GM19468 (cell line): ENCODE measurements around the gene ZNF664.

Source experiments
- ATAC-seq: cut with Tn5 transposase; IDR thresholded peaks from one replicate; pipeline ENCODE4 v1.9.1; 2021; ENCODE audit warnings: mild to moderate bottlenecking, moderate library complexity, moderate number of reproducible peaks; ENCODE audit not compliant: unreplicated experiment; ENCODE audit errors: extremely low read depth

ZNF664 gene

DNA sequence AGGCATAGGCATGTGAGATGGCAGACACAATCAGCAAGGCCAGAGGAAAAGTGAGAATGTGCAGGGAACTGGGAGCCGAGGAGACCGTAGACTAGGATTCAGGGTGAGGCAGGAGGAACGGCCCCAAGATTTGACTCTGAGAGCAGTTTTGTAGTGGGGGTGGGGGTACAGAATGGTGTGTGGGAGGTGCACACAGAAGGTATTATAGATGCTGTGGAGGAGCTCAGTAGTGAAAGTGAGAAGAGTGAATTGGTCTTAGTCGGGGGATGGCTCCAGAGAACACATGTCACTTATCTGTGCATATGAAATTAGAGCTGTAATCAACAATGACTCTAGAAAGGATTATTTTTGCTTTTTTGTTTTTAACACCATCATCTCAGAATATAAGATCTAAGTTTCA, 11.9 kb downstream of the ZNF664 start:
- ATAC-seq = no peak

GRCh38 chr12:123986374-123986965, 13.5 kb downstream of the ZNF664 start:
- ATAC-seq = no peak

GRCh38 chr12:123987022-123987421, 14.0 kb downstream of the ZNF664 start:
- no peak for ATAC-seq

- no peak for ATAC-seq
Measured at GRCh38 chr12:123989168-123989567, 16.2 kb downstream of the ZNF664 start.

DNA sequence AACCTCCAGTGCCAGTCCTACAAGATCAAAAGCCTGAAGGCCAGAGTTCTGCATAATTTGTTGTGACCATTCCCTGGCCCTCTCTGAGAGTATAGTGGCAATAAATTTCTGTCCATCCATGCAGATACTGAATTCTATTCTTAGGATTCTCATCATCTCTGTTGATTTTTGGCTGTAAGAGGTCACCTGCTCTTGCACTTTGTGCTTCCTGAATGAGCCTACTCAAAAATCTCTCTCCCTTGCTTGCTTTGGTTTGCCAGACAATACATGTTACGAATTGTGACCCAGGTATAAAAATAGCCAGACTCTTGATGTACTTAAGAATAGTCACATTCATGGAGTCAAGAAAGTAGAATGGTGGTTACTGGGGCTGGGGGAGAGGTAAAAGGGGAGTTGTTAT, 16.7 kb downstream of the ZNF664 start:
- ATAC-seq = no peak

DNA sequence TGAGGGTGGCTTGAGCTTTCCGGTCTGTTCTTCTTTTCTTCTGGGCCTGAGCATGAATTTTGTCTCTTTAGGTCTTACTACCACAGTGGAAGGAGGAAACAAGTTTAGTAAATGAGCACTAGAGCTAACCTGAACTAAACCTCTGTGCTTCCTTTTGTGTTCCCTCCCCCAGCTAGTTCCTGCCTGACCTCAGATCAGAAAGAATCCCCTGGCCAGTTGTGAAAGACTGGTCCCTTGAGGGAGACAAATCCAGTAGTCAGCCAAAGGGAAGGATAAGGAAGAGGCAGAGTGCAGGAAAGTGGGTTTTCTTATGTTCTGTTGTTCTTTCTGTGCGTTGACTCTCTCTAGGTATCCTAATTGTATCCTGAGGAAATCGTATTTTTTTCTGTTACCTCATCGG, 17.5 kb downstream of the ZNF664 start:
- ATAC-seq = no peak

DNA sequence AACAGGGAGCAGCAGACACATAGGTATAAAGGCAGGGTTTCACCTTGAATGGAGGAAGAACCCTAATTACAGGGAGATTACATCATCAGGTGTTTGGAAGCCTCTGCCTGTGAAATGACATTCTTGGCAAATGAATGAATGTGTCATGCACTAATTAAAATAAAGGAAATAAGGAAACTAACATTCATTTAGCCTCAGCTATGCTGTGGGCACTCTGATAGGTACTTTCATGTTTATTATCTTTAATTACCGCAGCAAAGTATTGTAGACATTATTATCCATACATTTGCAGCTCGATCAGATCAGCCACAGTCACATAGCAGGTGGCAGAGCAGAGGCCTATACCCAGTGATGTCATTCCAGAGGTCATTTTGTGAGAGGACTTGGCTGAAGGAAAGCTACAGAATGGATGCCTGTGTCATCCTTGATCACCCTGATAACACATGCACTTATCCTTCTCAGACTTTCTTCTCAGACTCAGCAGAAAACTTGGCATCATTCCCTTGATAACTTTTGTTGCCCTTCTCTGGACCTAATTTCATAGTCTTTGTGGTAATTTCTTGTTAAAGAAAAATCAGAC, 18.4 kb downstream of the ZNF664 start:
- ATAC-seq = no peak

DNA sequence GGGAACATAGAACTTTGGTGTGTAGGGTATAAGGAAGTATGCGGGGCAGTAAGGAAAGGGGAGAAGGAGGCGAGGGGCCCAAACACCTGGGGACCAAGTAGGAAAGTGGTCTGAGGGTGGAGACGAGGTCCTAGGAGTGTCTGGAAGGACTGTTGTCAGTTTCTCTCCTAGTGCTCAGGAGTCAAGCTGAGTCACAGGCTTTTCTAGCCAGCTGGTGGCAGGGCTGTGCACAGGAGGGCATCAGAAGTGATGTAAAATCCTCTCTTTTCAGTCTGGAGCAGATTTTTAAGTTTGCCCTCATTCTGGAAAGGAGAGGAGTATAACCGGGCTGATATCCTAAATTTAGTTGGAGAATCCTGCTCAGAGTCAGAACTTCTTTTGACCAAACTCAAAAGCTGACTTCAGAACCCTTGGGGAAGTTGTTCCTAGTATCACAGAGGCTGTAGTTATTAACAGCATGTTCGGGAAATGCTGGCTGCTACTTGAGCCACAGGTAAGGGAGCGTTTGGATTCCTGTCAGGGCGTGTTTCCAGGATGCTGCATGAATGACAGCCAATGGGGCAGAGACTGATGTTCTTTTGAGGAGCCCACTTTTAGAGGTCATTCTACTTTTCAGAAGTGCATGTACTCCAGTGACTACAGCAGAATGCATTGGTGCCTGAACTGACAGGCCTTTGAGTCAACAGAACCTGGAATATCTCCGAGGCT, 19.3 kb downstream of the ZNF664 start:
- ATAC-seq = no peak

DNA sequence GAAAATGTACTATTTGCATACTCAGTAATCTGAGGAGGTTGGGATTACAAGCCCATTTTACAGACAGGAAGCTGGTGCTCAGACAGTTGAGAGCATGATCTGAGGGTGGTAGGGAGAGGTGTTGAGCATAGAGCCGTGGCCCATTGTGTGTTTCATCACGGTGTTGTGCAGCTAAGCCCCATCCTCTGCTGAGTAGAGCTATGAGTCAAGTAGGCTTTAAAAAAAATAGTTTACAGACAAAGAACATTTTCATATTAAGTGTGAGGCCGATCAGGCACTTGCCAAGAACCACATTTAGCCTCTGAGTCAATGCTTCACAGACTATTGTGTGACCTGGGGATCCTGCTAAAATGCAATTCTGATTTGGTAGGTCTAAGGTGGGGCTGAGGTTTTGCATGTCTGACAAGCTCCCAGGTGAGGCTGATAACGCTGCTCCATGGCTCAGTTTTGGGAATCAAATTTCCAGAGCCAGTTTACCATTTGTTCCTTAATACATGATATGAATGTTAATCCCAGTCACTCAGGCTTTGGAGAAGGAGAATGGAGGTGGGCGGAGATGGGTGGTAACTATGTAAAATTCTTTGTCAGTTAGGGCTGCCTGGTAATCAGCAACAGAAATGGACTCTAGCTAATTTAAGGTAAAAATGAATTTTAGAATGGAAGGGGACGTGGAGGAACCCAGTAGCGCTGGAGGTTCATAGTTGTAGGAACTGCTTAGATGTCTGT, 22.2 kb downstream of the ZNF664 start:
- no peak for ATAC-seq

DNA sequence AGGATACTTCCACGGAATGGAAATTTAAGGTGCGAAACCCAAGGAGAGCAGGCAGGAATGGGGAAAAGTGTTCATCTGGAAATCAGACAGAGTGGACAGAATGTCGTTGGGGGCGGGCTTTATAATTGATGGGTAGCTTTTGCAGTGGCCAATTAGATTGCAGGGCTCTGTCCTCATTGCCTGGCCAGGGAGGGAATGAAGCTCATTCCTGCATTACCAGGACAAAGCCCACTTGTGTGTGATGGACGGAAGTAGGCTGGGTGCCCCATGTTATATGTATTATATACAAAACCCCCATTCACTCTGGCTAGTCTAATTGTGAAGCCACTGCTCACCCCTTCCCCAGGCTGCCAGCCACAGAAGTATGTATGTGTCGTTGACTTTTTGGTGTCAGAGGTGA, 23.6 kb downstream of the ZNF664 start:
- ATAC-seq = no peak

DNA sequence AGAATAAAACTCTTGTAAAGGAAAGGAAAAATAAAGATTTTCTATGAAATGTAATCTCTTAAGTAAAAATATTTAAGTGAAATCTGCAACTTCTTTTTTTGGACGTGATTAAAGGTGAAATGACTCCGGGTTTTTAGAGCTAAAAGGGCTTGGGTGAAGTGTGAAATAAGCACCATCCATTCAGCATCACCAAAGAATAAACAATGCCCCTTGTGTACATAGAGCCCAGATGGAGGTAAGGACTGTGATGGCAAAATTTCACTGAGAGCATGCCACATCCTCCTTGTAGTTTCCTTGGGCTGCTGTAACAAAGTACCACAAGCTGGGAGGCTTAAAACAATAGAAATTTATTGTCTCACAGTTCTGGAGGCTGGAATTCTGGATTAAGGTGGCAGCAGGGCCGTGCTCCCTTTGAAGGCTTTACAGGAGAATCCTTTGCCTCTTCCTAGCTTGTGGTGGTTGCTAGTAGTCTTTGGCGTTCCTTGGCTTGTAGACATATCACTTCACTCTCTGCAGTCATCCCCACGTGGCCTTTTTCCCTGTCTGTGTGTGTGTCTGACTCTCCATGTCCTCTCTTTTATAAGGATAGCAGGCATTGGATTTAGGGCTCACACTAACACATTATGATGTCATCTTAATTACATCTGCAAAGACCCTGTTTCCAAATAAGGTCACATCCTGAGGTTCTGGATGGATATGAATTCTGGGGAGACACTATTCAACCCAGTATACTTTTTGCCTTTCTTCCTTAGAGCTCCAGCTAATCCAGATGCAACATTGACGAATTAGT, 24.2 kb downstream of the ZNF664 start:
- no peak for ATAC-seq

- ATAC-seq = no peak
Measured at GRCh38 chr12:123997908-123998307, 24.9 kb downstream of the ZNF664 start.

DNA sequence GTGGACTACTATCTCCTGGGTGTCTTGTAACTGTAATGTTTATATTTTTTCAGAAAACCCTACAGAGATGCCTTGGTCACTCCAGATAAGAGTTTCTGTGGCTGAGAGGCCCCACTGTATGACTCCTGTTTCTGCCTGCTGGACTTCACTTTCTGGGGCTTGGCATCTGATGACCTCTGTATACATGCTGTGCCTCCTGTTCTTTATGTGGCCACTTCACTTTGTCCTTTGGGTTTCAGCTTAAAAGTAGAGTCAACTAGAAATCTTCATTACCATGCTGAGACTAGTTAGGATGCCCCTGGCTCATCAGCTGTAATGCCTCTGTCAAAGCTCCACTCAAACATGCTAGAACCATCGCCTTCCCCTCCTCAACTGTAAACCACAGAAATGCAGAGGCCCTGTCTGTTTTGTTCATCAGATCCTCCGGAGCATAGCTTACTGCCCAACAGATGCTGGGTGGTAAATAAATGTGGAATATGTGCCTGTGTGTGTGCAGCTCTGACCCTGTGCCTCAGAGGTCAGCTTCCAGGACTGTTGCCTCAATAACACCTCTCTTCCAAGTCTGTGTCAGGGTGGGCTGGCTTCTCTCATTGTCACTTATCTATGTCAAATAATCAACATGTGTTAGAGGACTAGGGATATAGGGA, 25.5 kb downstream of the ZNF664 start:
- no peak for ATAC-seq

- no peak for ATAC-seq
Measured at GRCh38 chr12:123998991-123999359, 26.0 kb downstream of the ZNF664 start.

DNA sequence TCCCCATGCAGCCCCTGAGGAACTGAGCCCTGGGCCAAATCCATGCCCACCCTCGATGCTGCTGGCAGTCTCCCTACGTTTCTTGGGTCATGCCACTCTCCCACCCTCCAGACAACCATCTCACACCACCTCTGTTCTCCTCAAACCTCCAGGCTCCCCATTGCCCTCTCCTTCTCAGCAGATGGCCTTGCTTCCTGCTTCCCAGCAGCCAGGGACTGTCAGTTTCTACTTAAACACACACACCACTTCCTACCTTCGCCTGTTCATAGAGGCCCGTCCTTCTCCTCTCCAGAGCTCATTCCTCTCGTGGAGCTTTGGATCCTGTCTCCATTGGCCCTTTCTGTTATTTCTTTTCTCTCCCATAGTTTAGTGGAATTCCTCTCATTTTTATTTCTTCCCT, 27.1 kb downstream of the ZNF664 start:
- ATAC-seq = no peak

- ATAC-seq = no peak
Measured at GRCh38 chr12:124001343-124001742, 28.3 kb downstream of the ZNF664 start.

DNA sequence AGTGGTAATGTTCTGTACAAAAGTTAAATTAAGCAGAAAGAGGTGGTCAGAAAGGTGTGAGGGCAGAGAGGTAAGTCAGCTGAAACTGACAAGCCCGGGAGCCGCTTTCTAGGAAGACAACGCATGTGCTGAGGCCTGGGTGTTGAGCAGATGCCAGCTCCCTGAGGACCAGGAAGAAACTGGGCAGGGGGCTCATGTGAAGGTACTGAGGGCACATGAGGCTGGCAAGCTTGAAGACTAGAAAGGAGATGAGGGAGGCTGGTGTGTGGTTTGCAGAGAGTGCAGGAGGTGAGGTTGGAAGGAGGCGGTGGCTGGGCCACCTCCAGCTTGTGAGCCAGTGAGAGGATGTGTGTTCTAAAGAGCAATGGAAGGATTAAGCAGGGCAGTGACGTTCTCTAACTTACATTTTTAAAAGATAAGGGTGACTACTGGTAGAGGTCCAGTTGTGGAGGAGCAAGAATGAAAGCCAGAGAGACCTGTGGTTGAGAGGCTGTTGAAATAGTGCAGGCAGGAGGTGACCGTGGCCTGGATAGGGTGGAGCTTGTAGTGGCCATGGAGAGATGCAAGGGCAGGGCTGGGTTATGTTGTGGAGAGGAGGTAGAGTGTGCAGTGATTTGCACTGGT, 29.1 kb downstream of the ZNF664 start:
- no peak for ATAC-seq

DNA sequence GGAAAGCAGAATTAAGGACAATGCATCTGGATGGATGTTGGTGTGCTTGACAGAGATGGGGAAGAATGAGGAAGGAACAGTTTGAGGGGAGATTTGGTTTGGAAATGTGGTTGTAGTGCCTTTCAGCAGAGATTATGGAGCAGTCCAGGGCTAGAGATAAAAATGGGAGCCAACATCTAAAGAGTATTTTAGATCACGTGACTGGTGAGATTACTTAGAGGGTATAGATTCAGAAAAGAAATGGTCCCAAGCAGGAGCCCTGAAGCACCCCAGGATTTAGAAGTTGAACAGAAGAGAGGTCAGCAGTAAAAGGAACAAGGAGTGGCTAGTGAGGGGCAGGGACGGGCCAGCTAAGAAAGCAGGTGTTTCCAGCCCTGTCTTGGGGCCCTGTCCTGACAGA, 29.6 kb downstream of the ZNF664 start:
- ATAC-seq = no peak

DNA sequence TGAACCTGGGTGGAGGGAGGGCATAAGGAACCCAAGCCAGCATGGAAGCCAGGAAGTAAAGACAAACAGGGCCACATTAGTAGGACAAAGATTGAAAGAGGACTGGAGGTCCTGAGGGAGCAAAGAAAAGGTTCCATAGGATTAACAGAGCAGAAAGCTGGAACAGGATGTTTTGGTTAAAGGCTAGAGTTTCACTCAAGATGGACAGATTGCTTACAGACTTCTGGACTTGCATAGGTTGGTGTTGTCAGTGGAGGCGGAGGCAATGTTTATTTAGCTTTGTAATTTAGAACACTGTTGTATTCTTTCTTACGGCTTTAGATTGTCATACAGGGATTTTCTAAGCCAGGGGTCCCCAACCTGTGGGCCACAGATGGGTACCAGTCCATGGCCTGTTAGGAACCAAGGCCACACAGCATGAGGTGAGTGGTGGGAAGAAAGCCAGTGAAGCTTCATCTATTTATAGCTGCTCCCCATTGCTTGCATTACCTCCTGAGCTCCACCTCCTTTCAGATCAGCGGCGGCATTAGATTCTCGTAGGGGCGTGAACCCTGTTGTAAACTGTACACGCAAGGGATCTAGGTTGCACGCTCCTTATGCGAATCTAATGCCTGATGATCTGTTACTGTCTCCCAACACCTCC, 31.3 kb downstream of the ZNF664 start:
- no peak for ATAC-seq
